ENCODE measurements around the gene GPR39. TPM values are rescaled to one million over a fixed set of nuclear protein-coding genes. Genes with fewer than 3 reads are reported as not detected.
A peak's percentile ranks its signal among the peaks of the same experiment; 100 is the strongest.

Gene GPR39
- total RNA-seq, 1 donor from 2014 or later: 26.0 TPM

- no peak for DNase-seq (ENCODE audit: low read depth)
Observed at GRCh38 chr2:132604561-132604960, 188.0 kb downstream of the GPR39 start.

GRCh38 chr2:132605236-132606180 lies 188.9 kb downstream of the GPR39 start:
- no peak for DNase-seq (ENCODE audit: low read depth)

GRCh38 chr2:132606649-132607048 lies 190.0 kb downstream of the GPR39 start:
- DNase-seq (ENCODE audit: low read depth): no peak

GRCh38 chr2:132607426-132608090 lies 191.0 kb downstream of the GPR39 start:
- no peak for DNase-seq (ENCODE audit: low read depth)

GRCh38 chr2:132608311-132608710 lies 191.7 kb downstream of the GPR39 start:
- no peak for DNase-seq (ENCODE audit: low read depth)

- no peak for DNase-seq (ENCODE audit: low read depth)
Observed at GRCh38 chr2:132609101-132609890, 192.7 kb downstream of the GPR39 start.

GRCh38 chr2:132611719-132612118 lies 195.1 kb downstream of the GPR39 start:
- DNase-seq (ENCODE audit: low read depth): no peak

GRCh38 chr2:132615329-132616085 lies 198.9 kb downstream of the GPR39 start:
- DNase-seq (ENCODE audit: low read depth): no peak

- peak; percentile 15 for DNase-seq (ENCODE audit: low read depth)
Observed at GRCh38 chr2:132617989-132618388, 201.4 kb downstream of the GPR39 start.

- no peak for DNase-seq (ENCODE audit: low read depth)
Observed at GRCh38 chr2:132618734-132619133, 202.1 kb downstream of the GPR39 start.

- DNase-seq (ENCODE audit: low read depth): peak; percentile 64
Observed at GRCh38 chr2:132620115-132620514, 203.5 kb downstream of the GPR39 start.

- DNase-seq (ENCODE audit: low read depth): no peak
Observed at GRCh38 chr2:132621131-132621875, 204.7 kb downstream of the GPR39 start.

GRCh38 chr2:132623096-132623839 lies 206.7 kb downstream of the GPR39 start:
- DNase-seq (ENCODE audit: low read depth): no peak

GRCh38 chr2:132627536-132627935 lies 210.9 kb downstream of the GPR39 start:
- peak; percentile 25 for DNase-seq (ENCODE audit: low read depth)

- peak; percentile 86 for DNase-seq (ENCODE audit: low read depth)
Observed at GRCh38 chr2:132632000-132632649, 215.5 kb downstream of the GPR39 start.

- DNase-seq (ENCODE audit: low read depth): no peak
Observed at GRCh38 chr2:132633635-132634034, 217.0 kb downstream of the GPR39 start.

GRCh38 chr2:132636346-132636745 lies 219.7 kb downstream of the GPR39 start:
- no peak for DNase-seq (ENCODE audit: low read depth)

GRCh38 chr2:132638313-132639040 lies 221.9 kb downstream of the GPR39 start:
- no peak for DNase-seq (ENCODE audit: low read depth)

GRCh38 chr2:132640116-132640515 lies 223.5 kb downstream of the GPR39 start:
- DNase-seq (ENCODE audit: low read depth): no peak

Data from renal cortical epithelial cell (primary cell).